ENCODE measurements around the gene BCL10.

Gene BCL10

DNA sequence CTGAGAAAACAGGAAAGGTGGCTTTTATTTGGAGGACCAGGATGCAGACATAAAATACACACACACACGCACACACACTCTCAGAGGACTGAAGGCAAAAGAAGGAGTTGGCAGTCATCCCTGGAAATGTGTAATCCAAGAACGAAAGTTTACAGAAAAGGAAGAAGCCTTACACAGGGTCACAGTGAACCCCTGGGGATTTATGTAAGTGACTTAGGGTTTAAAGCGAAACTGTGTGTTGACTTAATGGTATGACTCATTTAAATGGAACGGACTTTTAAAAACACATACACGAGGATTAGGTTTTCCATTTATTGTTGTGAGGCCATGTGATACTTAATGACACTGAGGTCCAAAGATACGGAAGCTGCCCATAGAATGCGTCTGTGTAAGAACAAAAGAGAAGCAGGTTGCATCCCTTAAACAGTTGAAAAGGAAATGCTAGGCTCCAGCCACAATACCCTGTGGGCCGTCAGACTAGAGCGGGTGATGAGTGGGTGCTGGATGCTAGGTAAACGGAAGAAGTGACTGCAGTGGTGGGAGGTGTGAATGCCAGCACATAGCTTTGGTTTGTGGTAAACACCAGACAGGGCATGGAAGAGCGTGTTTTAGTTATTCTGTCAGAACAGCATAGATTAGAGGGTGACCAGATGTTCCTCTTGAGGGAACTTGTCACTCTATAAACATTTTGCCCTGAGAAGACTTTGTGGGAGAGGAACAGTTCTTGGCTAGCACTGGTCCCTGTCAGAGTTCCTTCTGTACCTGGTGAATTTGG lies 21.6 kb upstream of the BCL10 start:
- FAIRE-seq, result no peak

- FAIRE-seq, result no peak
These were observed 21.1 kb upstream of the BCL10 start for GRCh38 chr1:85297538-85297854.

- FAIRE-seq, result no peak
These were observed 20.5 kb upstream of the BCL10 start for GRCh38 chr1:85296980-85297379.

- FAIRE-seq, result no peak
These were observed 19.2 kb upstream of the BCL10 start for GRCh38 chr1:85295654-85296053.

DNA sequence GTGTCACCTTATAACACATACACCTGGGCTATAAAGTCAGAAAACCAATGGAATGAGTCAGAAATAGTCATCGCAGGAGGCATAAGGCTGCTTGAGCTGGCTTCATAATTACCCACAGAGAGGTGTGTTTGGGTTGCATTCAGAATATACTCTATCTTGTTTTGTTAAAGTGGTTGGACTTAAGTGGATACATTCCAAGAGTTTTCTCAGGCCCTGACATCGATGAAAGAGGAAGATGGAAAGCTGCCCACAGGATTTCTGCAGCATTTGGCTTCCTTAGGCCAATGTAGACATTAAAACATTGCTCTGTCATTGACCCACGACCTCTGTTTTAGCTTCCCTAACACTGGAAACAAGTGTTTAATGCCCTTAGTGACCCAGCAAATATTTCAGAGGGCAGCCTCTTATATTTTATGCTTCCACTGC lies 18.6 kb upstream of the BCL10 start:
- no peak for FAIRE-seq

- FAIRE-seq, result no peak
These were observed 14.4 kb upstream of the BCL10 start for GRCh38 chr1:85290826-85291225.

DNA sequence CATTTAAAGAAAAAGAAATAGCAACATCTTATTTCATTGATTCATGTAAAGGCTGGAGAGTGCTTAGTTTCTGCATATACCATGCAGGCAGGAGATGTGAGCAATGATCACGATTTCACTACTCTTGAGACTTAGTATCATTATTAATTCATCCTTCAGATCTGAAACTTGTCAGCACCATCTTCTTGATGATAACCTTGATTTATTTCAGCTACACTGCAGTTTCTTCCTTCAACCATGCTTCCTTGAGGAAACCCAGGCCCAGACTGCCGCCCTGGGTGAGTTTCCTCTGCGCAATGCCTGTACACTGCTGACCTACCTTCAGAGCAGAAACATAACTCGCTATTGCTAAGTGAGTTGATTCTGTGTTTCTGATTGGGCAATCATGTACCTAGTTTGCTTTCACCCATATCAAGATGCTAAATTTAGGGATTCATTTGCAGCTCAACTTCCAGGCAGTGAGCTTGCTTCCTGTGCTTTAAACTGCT lies 13.5 kb upstream of the BCL10 start:
- no peak for FAIRE-seq

GRCh38 chr1:85289207-85289847 lies 12.9 kb upstream of the BCL10 start:
- no peak for FAIRE-seq

DNA sequence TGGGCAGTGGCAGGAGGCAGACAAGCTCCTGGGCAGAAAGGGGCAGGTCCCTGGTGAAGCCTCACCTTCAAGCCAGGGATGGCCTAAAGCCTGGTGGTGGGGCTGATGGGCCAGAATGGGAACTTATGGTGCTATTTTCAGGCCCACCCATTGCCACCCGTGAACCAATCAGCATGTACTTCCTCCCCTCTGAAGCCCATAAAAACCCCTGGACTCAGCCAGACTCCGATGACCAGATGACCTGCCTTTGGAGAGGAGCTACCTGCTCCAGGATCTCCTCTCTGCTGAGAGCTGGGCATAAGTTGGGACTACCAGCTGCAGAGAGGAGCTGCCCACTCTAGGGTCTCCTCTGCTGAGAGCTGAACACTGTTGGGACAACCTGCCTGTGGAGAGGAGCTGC lies 7.8 kb upstream of the BCL10 start:
- no peak for FAIRE-seq

GRCh38 chr1:85283475-85284199 lies 7.2 kb upstream of the BCL10 start:
- no peak for FAIRE-seq

DNA sequence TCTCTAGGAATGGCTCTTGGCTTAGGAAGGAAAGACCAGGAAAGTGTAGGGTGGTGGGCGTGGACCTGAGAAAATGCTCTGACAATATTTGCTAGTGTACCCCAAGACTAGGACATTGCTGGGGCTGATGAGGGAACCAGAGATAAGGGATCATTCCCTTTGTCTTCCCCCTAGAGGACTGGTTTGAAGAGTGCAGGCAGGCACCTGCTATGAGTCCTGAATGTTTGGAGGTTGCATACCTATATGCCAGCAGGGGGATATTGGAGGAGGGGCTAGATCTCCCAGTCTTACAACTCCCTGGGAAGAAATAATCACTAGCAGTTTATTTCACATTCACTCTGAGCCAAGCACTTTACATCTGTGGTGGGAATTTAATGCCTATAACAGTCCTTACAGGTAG lies 6.0 kb upstream of the BCL10 start:
- no peak for FAIRE-seq

DNA sequence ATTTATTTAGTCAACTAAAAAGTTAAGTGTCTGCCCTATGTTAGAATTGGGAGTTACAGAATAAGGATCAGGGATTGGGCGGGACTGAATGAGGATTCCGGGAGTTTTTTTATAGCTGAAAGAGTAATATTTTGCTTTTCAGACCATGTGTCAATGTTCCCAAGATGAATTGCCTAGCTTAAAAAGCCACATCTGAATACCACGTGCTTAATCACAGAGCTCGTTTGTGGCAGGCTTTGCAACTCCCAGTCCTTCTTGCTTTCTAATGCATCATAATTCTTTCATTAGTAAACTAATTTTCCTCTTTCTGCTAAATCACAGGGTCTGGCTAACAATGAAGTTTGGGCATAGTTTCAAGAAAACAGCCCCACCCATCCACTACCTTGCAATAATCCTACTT lies 4.2 kb upstream of the BCL10 start:
- no peak for FAIRE-seq

- no peak for FAIRE-seq
These were observed 3.1 kb upstream of the BCL10 start for GRCh38 chr1:85279458-85280080.

DNA sequence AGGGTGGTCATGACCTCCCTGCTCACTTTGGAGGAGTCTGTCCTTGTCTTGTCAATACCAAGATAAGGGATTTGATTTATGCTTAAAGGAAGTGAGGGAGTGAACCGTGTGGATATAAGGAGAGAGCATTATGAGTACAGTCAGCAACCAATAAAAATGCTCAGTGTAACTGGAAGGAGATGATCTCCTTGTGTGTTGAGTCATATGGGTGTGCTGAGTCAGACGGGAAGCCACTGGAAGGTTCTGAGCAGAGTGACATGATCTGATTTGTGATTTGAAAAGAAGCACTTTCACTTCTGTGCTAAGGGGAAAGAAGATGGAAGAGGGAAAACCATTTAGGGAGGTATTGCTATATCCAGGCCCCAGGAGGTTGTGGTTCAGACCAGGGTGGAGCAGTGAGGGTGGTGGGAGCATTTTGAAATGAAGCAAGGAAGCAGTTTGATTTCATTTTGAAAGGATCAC lies 2.5 kb upstream of the BCL10 start:
- no peak for FAIRE-seq

GRCh38 chr1:85277802-85278201 lies 1.4 kb upstream of the BCL10 start:
- FAIRE-seq, result no peak

GRCh38 chr1:85276978-85277639 lies 677 bp upstream of the BCL10 start:
- FAIRE-seq, result no peak

DNA sequence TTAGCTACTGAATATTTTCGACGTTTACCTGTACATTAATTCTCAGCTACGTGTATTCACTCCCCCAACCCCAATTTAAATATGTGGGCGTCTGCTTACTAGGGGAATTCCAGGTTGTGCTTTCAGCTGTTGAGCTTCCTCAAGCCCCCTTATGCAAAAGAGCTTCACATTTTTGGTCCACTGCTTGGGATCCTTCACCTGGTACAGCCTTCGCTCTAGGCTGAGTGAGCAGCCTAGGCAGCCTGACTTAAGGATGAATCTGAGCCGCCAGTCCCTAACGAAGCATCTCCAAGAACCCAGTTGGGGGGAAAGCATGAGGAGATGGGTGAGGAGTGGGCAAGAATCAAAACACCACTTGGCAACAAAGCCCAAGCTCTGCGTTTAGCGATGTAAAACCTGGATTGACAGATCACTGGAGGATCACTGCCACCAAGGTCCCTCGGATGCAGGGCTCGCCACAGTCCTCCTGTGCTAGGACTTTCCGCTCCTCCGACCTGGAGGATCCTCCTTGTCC lies 674 bp downstream of the BCL10 start:
- FAIRE-seq, result no peak

- no peak for FAIRE-seq
These were observed 1.4 kb downstream of the BCL10 start for GRCh38 chr1:85274969-85275453.

GRCh38 chr1:85273397-85273796 lies 3.0 kb downstream of the BCL10 start:
- FAIRE-seq, result no peak

GRCh38 chr1:85268801-85269585 lies 7.4 kb downstream of the BCL10 start:
- FAIRE-seq, result no peak

GRCh38 chr1:85267313-85267712 lies 9.1 kb downstream of the BCL10 start:
- peak; percentile 60 for FAIRE-seq

DNA sequence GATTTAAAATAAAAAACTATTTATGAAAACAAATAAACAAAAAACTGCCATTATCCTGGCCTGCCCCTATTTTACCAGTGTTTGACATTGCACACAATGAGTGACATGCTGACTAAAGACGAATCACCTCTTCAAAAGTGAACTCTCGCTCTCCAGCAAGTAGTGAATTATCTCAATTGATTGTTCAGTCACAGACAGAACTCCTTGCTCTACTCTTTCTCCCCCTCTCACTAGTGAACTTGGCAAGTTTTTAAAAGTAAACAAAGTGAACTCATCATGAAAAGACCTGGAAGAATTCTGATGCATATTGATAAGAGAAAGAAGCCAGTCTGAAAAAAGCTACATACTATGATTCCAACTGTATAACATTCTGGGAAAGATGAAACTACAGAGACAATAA lies 12.3 kb downstream of the BCL10 start:
- FAIRE-seq, result no peak
